AG09309 (cell line): ENCODE measurements around the gene FNDC3B.

Experiments
- DNase-seq: peaks from one replicate; pipeline ENCODE4 v3.0.0-alpha.2; 2010; ENCODE audit warnings: low read depth
- H3K4me3 ChIP-seq: 2 replicates; pipeline ENCODE4 v1.5.1; 2011; ENCODE audit warnings: mild to moderate bottlenecking, low read depth, low read length, moderate library complexity; ENCODE audit not compliant: control insufficient read depth
- CTCF ChIP-seq: IDR thresholded peaks from 2 replicates; pipeline ENCODE4 v1.5.1; 2011; ENCODE audit warnings: mild to moderate bottlenecking, low read depth, low read length, inconsistent platforms; ENCODE audit not compliant: insufficient read depth, control insufficient read depth; ENCODE audit errors: missing control alignments

The FNDC3B gene

GRCh38 chr3:172051957-172052354, 12.6 kb downstream of the FNDC3B start:
- no peak overlapping the region for H3K4me3 ChIP-seq
- TF ChIP-seq CTCF = no peak
- DNase-seq = no peak

- no peak for TF ChIP-seq CTCF
- DNase-seq = no peak
- no peak overlapping the region for H3K4me3 ChIP-seq
These were observed 13.0 kb downstream of the FNDC3B start for GRCh38 chr3:172052405-172052804.

- no peak for TF ChIP-seq CTCF
- no peak for DNase-seq
- H3K4me3 ChIP-seq = no peak overlapping the region
These were observed 14.9 kb downstream of the FNDC3B start for GRCh38 chr3:172054115-172054764.

- no peak overlapping the region for H3K4me3 ChIP-seq
- TF ChIP-seq CTCF = no peak
- no peak for DNase-seq
These were observed 17.0 kb downstream of the FNDC3B start for GRCh38 chr3:172056416-172056815.

GRCh38 chr3:172057059-172057458, 17.7 kb downstream of the FNDC3B start:
- DNase-seq = no peak
- no peak overlapping the region for H3K4me3 ChIP-seq
- no peak for TF ChIP-seq CTCF

GRCh38 chr3:172057624-172058327, 18.4 kb downstream of the FNDC3B start:
- no peak for TF ChIP-seq CTCF
- DNase-seq = no peak
- H3K4me3 ChIP-seq = no peak overlapping the region
